ENCODE data around the gene SMCP.

The SMCP gene

GRCh38 chr1:152932170-152932811 lies 54.2 kb downstream of the SMCP start:
- DNase-seq (ENCODE audit: low read depth), result no peak
- no peak overlapping the region for H3K4me3 ChIP-seq (ENCODE audit: low read depth, low read length)
- TF ChIP-seq CTCF (IDR thresholded peaks at IDR 0.05; ENCODE audit: insufficient read depth, low read depth, low read length, missing control alignments), result no peak

- no peak overlapping the region for H3K4me3 ChIP-seq (ENCODE audit: low read depth, low read length)
- DNase-seq (ENCODE audit: low read depth), result no peak
- no peak for TF ChIP-seq CTCF (IDR thresholded peaks at IDR 0.05; ENCODE audit: insufficient read depth, low read depth, low read length, missing control alignments)
Measured at GRCh38 chr1:152933196-152933595, 55.1 kb downstream of the SMCP start.

All from GM12865 (cell line).